Measurements from ENCODE around the gene PLCL2.

Gene PLCL2

GRCh38 chr3:16896094-16896627, 11.4 kb downstream of the PLCL2 start:
- DNase-seq = no peak

GRCh38 chr3:16896820-16897219, 12.1 kb downstream of the PLCL2 start:
- DNase-seq = no peak

GRCh38 chr3:16897254-16897926, 12.6 kb downstream of the PLCL2 start:
- no peak for DNase-seq

- DNase-seq = no peak
Measured at GRCh38 chr3:16898595-16899395, 14.0 kb downstream of the PLCL2 start.

GRCh38 chr3:16899919-16900318, 15.2 kb downstream of the PLCL2 start:
- no peak for DNase-seq

GRCh38 chr3:16900779-16901440, 16.2 kb downstream of the PLCL2 start:
- no peak for DNase-seq

- no peak for DNase-seq
Measured at GRCh38 chr3:16904423-16905417, 20.0 kb downstream of the PLCL2 start.

GRCh38 chr3:16905704-16906103, 20.9 kb downstream of the PLCL2 start:
- DNase-seq = no peak

GRCh38 chr3:16906682-16907081, 21.9 kb downstream of the PLCL2 start:
- DNase-seq = no peak

- DNase-seq = no peak
Measured at GRCh38 chr3:16907243-16907642, 22.5 kb downstream of the PLCL2 start.

- DNase-seq = no peak
Measured at GRCh38 chr3:16908016-16908807, 23.5 kb downstream of the PLCL2 start.

GRCh38 chr3:16908896-16909295, 24.1 kb downstream of the PLCL2 start:
- no peak for DNase-seq

GRCh38 chr3:16909802-16910201, 25.0 kb downstream of the PLCL2 start:
- no peak for DNase-seq

GRCh38 chr3:16910207-16910606, 25.5 kb downstream of the PLCL2 start:
- no peak for DNase-seq

GRCh38 chr3:16911916-16912315, 27.2 kb downstream of the PLCL2 start:
- no peak for DNase-seq

- peak; percentile 42 to 48 for DNase-seq
Measured at GRCh38 chr3:16912400-16913263, 27.9 kb downstream of the PLCL2 start.

- no peak for DNase-seq
Measured at GRCh38 chr3:16913264-16913580, 28.5 kb downstream of the PLCL2 start.

GRCh38 chr3:16916840-16917239, 32.1 kb downstream of the PLCL2 start:
- no peak for DNase-seq

- no peak for DNase-seq
Measured at GRCh38 chr3:16917256-16917935, 32.6 kb downstream of the PLCL2 start.
